Keratinocyte (primary cell): ENCODE results near the gene GRHPR. TPM values are rescaled to one million over a fixed set of nuclear protein-coding genes. Genes with fewer than 3 reads are reported as not detected.

Experiments used
- DNase-seq: peaks from one replicate; pipeline ENCODE4 v3.0.0-alpha.2; 2011; ENCODE audit warnings: low read depth, missing footprints, low spot score
- FAIRE-seq: peaks from 2 replicates; lab custom pipeline; 2011; peaks lifted over from hg19 to GRCh38; lab: Jason Lieb, UNC
- H2AFZ ChIP-seq: 2 replicates; pipeline ENCODE4 v1.6.0; 2012; ENCODE audit warnings: low read length, control low read depth, inconsistent platforms; ENCODE audit not compliant: control insufficient read depth
- H3K27ac ChIP-seq: 2 replicates; pipeline ENCODE4 v1.5.1; 2011; ENCODE audit warnings: low read length; ENCODE audit not compliant: control insufficient read depth, insufficient read depth
- H3K27me3 ChIP-seq: 3 replicates; pipeline ENCODE4 v1.6.0; 2011; ENCODE audit warnings: low read length; ENCODE audit not compliant: control insufficient read depth, insufficient read depth; ENCODE audit errors: extremely low read depth
- H3K36me3 ChIP-seq, 2 experiments: 2 replicates in 1 of 2; 3 replicates in 1 of 2; pipeline ENCODE4 v1.5.1; 2011; ENCODE audit warnings: low read length in 2 of 2, mild to moderate bottlenecking in 1 of 2; ENCODE audit not compliant: control insufficient read depth in 2 of 2, insufficient read depth in 2 of 2; ENCODE audit errors: extremely low read depth in 1 of 2
- H3K4me1 ChIP-seq: 3 replicates; pipeline ENCODE4 v1.5.1; 2011; ENCODE audit warnings: low read length; ENCODE audit not compliant: control insufficient read depth, insufficient read depth; ENCODE audit errors: extremely low read depth
- H3K4me2 ChIP-seq: 3 replicates; pipeline ENCODE4 v1.6.0; 2011; ENCODE audit warnings: low read depth, low read length; ENCODE audit not compliant: control insufficient read depth, insufficient read depth; ENCODE audit errors: extremely low read depth
- H3K4me3 ChIP-seq, 3 experiments: fragments of 200-600 bp in 1 of 3; sonication (generic) in 1 of 3; 2 replicates in 2 of 3; 3 replicates in 1 of 3; pipeline ENCODE4 v1.5.1; 2011 to 2016; ENCODE audit warnings: low read length in 3 of 3, mild to moderate bottlenecking in 3 of 3, control low read depth in 2 of 3, inconsistent platforms in 1 of 3, low read depth in 1 of 3, mixed read lengths in 1 of 3, mixed run types in 1 of 3, moderate library complexity in 1 of 3; ENCODE audit not compliant: control insufficient read depth in 2 of 3, insufficient read depth in 2 of 3; ENCODE audit errors: extremely low read depth in 1 of 3
- H3K79me2 ChIP-seq: 2 replicates; pipeline ENCODE4 v1.6.0; 2012; ENCODE audit warnings: low read length; ENCODE audit not compliant: control insufficient read depth, insufficient read depth
- H3K9ac ChIP-seq: 3 replicates; pipeline ENCODE4 v1.6.0; 2011; ENCODE audit warnings: low read length; ENCODE audit not compliant: control insufficient read depth, insufficient read depth; ENCODE audit errors: extremely low read depth
- H3K9me1 ChIP-seq: 3 replicates; pipeline ENCODE4 v1.6.0; 2011; ENCODE audit warnings: low read length; ENCODE audit not compliant: control insufficient read depth, insufficient read depth; ENCODE audit errors: extremely low read depth
- H3K9me3 ChIP-seq: 2 replicates; pipeline ENCODE4 v1.5.1; 2012; ENCODE audit warnings: low read depth, low read length; ENCODE audit not compliant: control insufficient read depth
- H4K20me1 ChIP-seq: 3 replicates; pipeline ENCODE4 v1.6.0; 2011; ENCODE audit warnings: low read length; ENCODE audit not compliant: control insufficient read depth, insufficient read depth; ENCODE audit errors: extremely low read depth
- EZH2 ChIP-seq: IDR thresholded peaks from one replicate; pipeline ENCODE4 v1.6.1; 2012; ENCODE audit warnings: inconsistent platforms, mild to moderate bottlenecking, low read length, moderate library complexity
- dilution Hi-C: fragments of 300-500 bp; cut with MboI; formaldehyde crosslinking; loops from one replicate; pipeline ENCODE4 v1.7.0; 2020; ENCODE audit warnings: low sequenced_read_pairs; ENCODE audit not compliant: extremely low pct_ligation_motif_present
- polyA plus RNA-seq, 5 experiments: library from polyadenylated mRNA; depleted of rRNA in 3 of 5; stranded (reverse) in 3 of 5; stranded (forward) in 1 of 5; unstranded in 1 of 5; fragments of >200 nt; gene quantifications; 1 replicate in 1 of 5; 2 replicates in 3 of 5; 3 replicates in 1 of 5; pipeline versions ENCODE4 v1.2.1 to v1.2.3, GENCODE V29; 2011 to 2012; ENCODE audit warnings: missing spikeins in 2 of 5, low read depth in 1 of 5, low replicate concordance in 1 of 5
- TF ChIP-seq, protein P1 (sequence below), 3 experiments: IDR thresholded peaks in 1 of 3; conservative IDR thresholded peaks in 1 of 3; optimal IDR thresholded peaks in 1 of 3; 2 replicates in 2 of 3; 3 replicates in 1 of 3; pipeline versions ENCODE3 to v1.5.1; 2011; ENCODE audit warnings: low read length in 3 of 3, mild to moderate bottlenecking in 3 of 3, moderate library complexity in 2 of 3, control low read depth in 1 of 3, inconsistent platforms in 1 of 3; ENCODE audit not compliant: insufficient read depth in 2 of 3; ENCODE audit errors: extremely low read depth in 1 of 3

GRHPR gene
- polyA plus RNA-seq, 1 donor (not counting 4 experiments of a cell fraction or from before 2014, with no cell fraction given), result 116 TPM

DNA sequence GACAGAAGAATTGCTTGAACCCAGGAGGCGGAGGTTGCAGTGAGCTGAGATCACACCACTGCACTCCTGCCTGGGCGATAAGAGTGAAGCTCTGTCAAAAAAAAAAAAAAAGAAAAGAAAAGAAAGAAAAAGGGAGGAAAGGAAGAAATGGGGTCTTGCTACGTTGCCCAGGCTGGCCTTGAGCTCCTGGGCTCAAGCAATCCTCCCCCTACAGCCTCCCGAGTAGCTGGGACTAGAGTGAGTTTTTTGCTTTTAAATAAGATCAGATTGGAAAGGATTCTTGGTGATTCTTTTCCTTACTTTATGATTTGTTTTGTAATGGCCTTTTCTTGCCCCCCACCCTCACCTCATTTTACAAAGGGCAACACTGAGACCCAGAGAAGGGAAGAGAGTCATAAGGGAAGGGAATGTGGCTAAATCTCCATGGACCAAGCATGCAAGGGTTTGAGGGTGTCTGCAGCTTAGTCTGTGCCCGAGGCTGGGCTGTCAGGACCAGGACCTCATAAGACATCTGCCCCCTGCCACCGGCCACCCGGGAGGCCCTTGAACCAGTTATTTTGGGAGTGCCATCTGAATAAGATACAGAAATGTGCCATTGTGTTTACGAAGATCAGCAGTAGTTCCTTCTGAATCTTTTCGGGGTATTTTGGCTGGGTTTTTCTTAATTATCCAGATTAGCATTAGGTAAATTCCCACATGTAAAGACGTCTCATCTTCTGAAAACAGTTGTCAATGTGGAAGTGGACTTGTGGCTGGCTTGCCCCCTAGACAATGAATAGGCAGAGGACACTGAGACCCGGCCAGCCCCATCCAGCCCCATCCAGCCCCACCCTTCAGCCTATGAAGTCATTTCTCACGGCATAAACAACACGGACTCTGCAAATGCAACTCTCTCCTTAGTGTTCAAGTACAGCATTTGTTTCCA lies 44.5 kb upstream of the GRHPR start:
- Histone ChIP-seq H3K79me2 (no peaks in the 10 kb centered on the region), H3K9me1 (no peaks in the 10 kb centered on the region), H3K4me3 (no peak overlapping the region), H3K4me1 (no peaks in the 10 kb centered on the region), H3K9me3 (no peaks in the 10 kb centered on the region), H2AFZ (no peak overlapping the region), H3K27ac (no peak overlapping the region), H4K20me1 (no peaks in the 10 kb centered on the region), H3K36me3 (no peaks in the 10 kb centered on the region), H3K27me3 (no peaks in the 10 kb centered on the region), H3K9ac (no peak overlapping the region), H3K4me2 (no peak overlapping the region)
- dilution Hi-C loops, result no loop called here
- FAIRE-seq (no peak), DNase-seq (no peak)
- no peak for TF ChIP-seq EZH2
- TF ChIP-seq, protein P1, sequence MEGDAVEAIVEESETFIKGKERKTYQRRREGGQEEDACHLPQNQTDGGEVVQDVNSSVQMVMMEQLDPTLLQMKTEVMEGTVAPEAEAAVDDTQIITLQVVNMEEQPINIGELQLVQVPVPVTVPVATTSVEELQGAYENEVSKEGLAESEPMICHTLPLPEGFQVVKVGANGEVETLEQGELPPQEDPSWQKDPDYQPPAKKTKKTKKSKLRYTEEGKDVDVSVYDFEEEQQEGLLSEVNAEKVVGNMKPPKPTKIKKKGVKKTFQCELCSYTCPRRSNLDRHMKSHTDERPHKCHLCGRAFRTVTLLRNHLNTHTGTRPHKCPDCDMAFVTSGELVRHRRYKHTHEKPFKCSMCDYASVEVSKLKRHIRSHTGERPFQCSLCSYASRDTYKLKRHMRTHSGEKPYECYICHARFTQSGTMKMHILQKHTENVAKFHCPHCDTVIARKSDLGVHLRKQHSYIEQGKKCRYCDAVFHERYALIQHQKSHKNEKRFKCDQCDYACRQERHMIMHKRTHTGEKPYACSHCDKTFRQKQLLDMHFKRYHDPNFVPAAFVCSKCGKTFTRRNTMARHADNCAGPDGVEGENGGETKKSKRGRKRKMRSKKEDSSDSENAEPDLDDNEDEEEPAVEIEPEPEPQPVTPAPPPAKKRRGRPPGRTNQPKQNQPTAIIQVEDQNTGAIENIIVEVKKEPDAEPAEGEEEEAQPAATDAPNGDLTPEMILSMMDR (optimal IDR thresholded peaks at IDR 0.05 in 1 of 3, IDR thresholded peaks at IDR 0.05 in 1 of 3, conservative IDR thresholded peaks at IDR 0.05 in 1 of 3; ENCODE audit: extremely low read depth in 1 of 3, insufficient read depth in 2 of 3, low read length in 3 of 3), result no peak

DNA sequence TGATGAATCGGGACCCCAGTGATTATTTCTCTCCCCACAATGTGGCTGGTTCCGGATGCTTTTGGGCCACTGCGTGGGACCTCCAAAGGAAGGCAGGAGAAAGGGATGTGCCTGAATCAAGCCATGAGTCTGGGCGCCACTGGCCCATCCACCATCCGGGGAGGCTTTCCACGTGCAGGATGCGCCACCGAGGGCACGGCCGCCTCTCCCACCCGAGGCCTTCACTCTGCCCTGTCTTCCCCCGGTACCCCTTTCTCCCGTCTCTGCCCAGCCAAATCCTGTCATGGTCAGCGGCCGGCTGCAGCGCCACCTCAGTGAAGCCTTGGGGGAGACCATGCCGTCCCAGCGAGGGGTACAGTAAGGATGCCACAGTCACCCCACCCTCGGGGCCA lies 43.9 kb upstream of the GRHPR start:
- H3K9ac ChIP-seq, result no peak overlapping the region
- H3K79me2 ChIP-seq, result no peaks in the 10 kb centered on the region
- no peak for TF ChIP-seq EZH2
- TF ChIP-seq, protein P1 (optimal IDR thresholded peaks at IDR 0.05 in 1 of 3, IDR thresholded peaks at IDR 0.05 in 1 of 3, conservative IDR thresholded peaks at IDR 0.05 in 1 of 3; ENCODE audit: extremely low read depth in 1 of 3, insufficient read depth in 2 of 3, low read length in 3 of 3), result no peak
- dilution Hi-C loops, result no loop called here
- H3K4me3 ChIP-seq, result no peak overlapping the region
- no peaks in the 10 kb centered on the region for H3K9me3 ChIP-seq
- H3K9me1 ChIP-seq, result no peaks in the 10 kb centered on the region
- no peaks in the 10 kb centered on the region for H3K36me3 ChIP-seq
- FAIRE-seq (no peak), DNase-seq (no peak)
- no peak overlapping the region for H2AFZ ChIP-seq
- H3K4me2 ChIP-seq, result no peak overlapping the region
- H4K20me1 ChIP-seq, result no peaks in the 10 kb centered on the region
- H3K4me1 ChIP-seq, result no peaks in the 10 kb centered on the region
- H3K27me3 ChIP-seq, result no peaks in the 10 kb centered on the region
- H3K27ac ChIP-seq, result no peak overlapping the region
